Epithelial cell of proximal tubule (primary cell): Measurements from ENCODE around the gene C10orf67. TPM values are rescaled to one million over a fixed set of nuclear protein-coding genes. Genes with fewer than 3 reads are reported as not detected.
"Not testable (repeated sequence)": the region's sequence is repeated elsewhere in the genome, so short reads cannot be mapped to it uniquely, and the experiment has no call there.

Experiments used
- DNase-seq: peaks from one replicate; pipeline ENCODE4 v3.0.0-alpha.2; 2011; ENCODE audit warnings: low read depth
- H3K4me3 ChIP-seq: 2 replicates; pipeline ENCODE4 v1.5.1; 2011; ENCODE audit warnings: low read depth, mild to moderate bottlenecking, low read length
- total RNA-seq: library from RNA; depleted of rRNA; stranded (reverse); fragments of >200 nt; gene quantifications from 2 replicates; pipeline ENCODE4 v1.2.3, GENCODE V29; 2015
- TF ChIP-seq, protein P1 (sequence below): conservative IDR thresholded peaks from 2 replicates; pipeline ENCODE4 v1.5.1; 2012; ENCODE audit warnings: low read depth, mild to moderate bottlenecking, low read length

C10orf67 gene
- total RNA-seq, 1 donor from 2014 or later: 0.40 TPM

- TF ChIP-seq, protein P1, sequence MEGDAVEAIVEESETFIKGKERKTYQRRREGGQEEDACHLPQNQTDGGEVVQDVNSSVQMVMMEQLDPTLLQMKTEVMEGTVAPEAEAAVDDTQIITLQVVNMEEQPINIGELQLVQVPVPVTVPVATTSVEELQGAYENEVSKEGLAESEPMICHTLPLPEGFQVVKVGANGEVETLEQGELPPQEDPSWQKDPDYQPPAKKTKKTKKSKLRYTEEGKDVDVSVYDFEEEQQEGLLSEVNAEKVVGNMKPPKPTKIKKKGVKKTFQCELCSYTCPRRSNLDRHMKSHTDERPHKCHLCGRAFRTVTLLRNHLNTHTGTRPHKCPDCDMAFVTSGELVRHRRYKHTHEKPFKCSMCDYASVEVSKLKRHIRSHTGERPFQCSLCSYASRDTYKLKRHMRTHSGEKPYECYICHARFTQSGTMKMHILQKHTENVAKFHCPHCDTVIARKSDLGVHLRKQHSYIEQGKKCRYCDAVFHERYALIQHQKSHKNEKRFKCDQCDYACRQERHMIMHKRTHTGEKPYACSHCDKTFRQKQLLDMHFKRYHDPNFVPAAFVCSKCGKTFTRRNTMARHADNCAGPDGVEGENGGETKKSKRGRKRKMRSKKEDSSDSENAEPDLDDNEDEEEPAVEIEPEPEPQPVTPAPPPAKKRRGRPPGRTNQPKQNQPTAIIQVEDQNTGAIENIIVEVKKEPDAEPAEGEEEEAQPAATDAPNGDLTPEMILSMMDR: no peak
- no peak overlapping the region for H3K4me3 ChIP-seq
- no peak for DNase-seq
Observed at GRCh38 chr10:23368816-23369640, 24.4 kb upstream of the C10orf67 start.

DNA sequence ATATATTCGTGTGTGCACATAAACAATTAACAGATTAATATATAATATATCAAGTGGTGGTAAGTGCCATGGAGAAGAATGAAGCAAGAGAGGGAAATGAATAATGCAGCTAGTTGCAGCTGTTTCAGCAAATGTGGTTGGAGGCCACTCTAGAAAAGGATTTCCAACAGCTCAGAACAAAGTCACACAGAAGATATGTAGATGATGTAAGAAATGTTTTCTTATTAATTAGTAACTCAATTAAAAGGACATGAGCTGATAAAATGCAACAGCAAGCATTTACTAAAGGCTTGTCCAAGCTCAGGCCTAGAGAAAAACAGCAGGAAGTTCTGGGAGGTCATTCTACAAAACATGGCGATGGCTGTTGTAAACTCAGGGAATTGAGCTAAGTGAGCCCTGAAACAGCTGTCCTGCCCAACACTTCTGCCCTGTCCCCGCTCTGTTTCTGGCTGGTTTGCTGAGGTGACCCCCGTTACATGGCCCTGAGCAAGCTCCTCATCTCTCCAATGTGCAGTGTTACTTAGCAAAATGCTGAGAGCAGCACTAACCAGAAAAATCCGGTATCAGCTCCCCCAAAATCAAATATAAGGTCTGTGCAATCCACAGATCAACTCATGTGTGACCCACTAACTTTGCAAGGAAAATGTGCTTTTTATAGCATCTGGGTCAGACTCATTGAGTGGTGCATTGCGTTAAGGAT is 23.4 kb upstream of the C10orf67 start:
- TF ChIP-seq, protein P1: no peak
- no peak overlapping the region for H3K4me3 ChIP-seq
- peak; percentile 79 for DNase-seq

DNA sequence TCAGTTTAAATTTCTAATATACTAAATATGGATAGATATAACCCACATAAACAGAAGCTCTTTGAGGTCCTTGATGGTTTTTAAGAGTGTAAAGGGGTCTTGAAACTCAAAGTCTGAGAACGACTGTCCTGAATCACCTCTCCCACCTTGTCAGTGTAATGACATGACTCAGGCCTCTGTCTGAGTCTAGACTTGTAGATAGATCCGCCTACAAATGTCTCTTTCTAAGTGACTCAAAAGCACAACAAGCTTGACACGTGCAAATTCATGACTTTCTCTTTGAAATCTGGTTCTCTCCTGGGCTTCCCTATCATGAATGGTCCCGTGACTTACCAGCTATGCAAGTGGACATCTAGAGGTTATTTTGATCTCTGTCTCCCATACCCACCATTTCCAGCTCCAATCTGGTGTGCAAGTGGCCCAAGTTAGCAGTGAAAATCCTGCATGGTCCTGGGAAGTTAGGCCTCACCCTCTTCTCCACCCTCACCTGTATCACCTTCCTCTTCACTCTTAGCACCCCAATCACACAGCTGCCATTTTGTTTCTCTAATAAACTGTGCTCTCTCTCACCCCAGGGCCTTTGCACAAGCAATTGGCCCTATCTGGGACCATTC is 20.9 kb upstream of the C10orf67 start:
- DNase-seq: not testable (repeated sequence)

GRCh38 chr10:23364378-23364777 is 19.8 kb upstream of the C10orf67 start:
- no peak for DNase-seq
- no peak overlapping the region for H3K4me3 ChIP-seq
- TF ChIP-seq, protein P1: no peak

More for the DNA sequence above, 20.9 kb upstream of the C10orf67 start:
- not testable (repeated sequence) for H3K4me3 ChIP-seq

DNA sequence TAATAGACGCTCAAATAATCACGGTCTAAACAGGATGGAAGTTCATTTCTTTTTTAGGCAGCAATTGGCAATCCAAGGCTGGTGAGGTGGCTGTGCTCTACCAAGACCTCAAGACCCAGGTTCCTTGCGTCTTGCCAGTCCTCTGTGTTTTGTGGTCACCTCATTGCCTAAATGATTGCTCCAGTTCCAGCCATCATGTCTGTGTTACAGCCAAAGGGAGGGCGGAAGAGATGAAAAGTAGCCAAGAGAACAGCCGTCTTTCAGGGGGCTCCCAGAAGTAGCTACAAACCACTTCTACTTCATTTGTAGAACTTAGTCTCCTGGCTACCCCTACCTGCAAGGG is 19.2 kb upstream of the C10orf67 start:
- no peak overlapping the region for H3K4me3 ChIP-seq
- DNase-seq: no peak
- TF ChIP-seq, protein P1: no peak

GRCh38 chr10:23362879-23363792 is 18.5 kb upstream of the C10orf67 start:
- TF ChIP-seq, protein P1: no peak
- no peak overlapping the region for H3K4me3 ChIP-seq
- DNase-seq: no peak
